ENCODE measurements around the gene OSBPL2. TPM values are rescaled to one million over a fixed set of nuclear protein-coding genes. Genes with fewer than 3 reads are reported as not detected.

The OSBPL2 gene
- total and polyA plus RNA-seq, 2 donors (not counting 1 experiment from before 2014, with no cell fraction given) = 13.3 to 27.9 TPM

DNA sequence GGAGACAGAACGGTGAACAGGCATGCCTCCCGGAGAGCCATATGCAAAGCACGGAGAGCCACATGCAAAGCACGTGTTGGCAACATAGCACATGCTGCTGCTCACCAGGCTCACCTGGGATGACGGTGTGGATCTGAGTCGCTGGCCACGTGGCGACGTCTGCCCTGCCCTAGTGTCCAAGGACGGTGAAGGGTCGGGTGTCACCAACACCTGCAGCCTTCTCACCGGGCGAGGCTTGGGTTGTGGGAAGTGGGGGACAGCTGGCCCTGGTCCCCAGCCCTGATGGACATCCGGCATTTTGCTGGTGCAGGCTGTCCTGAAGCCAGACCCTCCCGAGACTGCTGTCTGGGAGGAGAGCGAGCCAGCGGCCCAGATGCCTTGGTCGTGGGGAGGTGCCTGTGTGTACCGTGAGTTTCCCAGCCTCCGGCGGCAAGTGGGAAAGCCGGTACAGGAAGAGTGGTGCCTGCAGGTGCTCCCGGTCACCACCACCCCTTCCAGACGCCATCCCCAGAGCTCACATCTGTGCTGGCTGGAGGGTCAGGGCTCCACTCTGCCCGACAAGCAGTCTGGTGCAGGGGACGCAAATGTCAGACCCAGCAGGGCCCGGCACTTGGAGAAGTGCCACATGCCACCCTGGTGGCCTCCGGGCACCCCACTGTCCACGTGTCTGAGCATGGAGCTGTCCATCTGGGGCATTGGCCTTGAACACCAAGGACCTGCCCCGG lies 58.6 kb downstream of the OSBPL2 start:
- Histone ChIP-seq H4K20me1 (ENCODE audit: control insufficient read depth, extremely low read depth, insufficient read depth, low read length) (no peaks in the 10 kb centered on the region), H3K79me2 (ENCODE audit: control insufficient read depth, insufficient read depth, low read length) (no peaks in the 10 kb centered on the region)
- TF ChIP-seq, protein P1, sequence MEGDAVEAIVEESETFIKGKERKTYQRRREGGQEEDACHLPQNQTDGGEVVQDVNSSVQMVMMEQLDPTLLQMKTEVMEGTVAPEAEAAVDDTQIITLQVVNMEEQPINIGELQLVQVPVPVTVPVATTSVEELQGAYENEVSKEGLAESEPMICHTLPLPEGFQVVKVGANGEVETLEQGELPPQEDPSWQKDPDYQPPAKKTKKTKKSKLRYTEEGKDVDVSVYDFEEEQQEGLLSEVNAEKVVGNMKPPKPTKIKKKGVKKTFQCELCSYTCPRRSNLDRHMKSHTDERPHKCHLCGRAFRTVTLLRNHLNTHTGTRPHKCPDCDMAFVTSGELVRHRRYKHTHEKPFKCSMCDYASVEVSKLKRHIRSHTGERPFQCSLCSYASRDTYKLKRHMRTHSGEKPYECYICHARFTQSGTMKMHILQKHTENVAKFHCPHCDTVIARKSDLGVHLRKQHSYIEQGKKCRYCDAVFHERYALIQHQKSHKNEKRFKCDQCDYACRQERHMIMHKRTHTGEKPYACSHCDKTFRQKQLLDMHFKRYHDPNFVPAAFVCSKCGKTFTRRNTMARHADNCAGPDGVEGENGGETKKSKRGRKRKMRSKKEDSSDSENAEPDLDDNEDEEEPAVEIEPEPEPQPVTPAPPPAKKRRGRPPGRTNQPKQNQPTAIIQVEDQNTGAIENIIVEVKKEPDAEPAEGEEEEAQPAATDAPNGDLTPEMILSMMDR (conservative IDR thresholded peaks at IDR 0.05 in 1 of 2, IDR thresholded peaks at IDR 0.05 in 1 of 2; ENCODE audit: low read depth in 1 of 2, low read length in 2 of 2) = no peak
- TF ChIP-seq EZH2 (IDR thresholded peaks at IDR 0.05; ENCODE audit: low read length, missing control alignments) = no peak

DNA sequence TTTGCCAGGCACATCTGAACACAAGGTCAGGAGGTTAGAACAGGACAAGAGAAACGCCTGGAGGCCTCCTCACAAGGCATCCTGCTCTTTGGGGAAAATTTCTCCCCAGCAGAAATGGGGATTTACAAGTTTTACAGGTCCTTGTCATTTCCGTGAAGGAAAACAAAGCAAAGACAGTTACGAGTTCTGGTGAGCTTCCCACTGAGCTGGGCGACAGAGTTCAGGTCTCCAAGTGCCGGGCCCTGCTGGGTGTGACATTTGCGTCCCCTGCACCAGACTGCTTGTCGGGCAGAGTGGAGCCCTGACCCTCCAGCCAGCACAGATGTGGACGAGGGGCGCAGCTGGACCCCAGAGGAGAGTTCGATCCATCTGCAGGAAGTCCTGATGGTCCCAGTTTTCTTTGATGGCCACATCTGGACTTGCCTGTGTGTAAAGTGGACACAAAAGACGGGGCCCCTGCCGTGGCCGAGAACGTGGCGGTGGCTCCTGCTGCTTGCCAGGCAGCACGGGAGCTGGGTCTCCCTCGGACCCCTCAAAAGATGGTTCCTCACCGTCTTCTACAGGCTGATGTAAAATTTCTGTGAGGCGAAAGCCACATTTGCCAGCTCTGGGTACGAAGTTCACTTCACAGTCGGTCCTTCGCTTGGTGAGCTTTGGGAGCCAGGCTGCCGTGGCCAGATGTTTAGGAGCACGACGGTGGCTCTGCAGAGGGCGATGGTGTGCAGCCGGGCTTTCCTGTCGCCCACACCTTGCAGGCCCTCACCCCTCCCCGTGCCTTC lies 59.3 kb downstream of the OSBPL2 start:
- Histone ChIP-seq H4K20me1 (ENCODE audit: control insufficient read depth, extremely low read depth, insufficient read depth, low read length) (no peaks in the 10 kb centered on the region), H3K27ac (ENCODE audit: insufficient read depth, low read length) (no peak overlapping the region), H3K27me3 (ENCODE audit: control insufficient read depth, insufficient read depth, low read length) (no peaks in the 10 kb centered on the region), H3K4me3 (replicated peaks in 1 of 4; ENCODE audit: control extremely low read depth in 1 of 4, insufficient read depth in 1 of 4, low read depth in 3 of 4, low read length in 4 of 4) (no peak overlapping the region), H3K9ac (ENCODE audit: insufficient read depth, low read length) (no peak overlapping the region), H3K79me2 (ENCODE audit: control insufficient read depth, insufficient read depth, low read length) (no peaks in the 10 kb centered on the region), H3K4me1 (ENCODE audit: control insufficient read depth, extremely low read depth, insufficient read depth, low read length) (no peaks in the 10 kb centered on the region), H3K36me3 (ENCODE audit: control insufficient read depth, insufficient read depth, low read length) (peaks cover 1% of the 10 kb centered on the region), H2AFZ (ENCODE audit: low read length) (no peak overlapping the region), H3K4me2 (ENCODE audit: extremely low read depth, insufficient read depth, low read length) (no peak overlapping the region), H3K9me3 (ENCODE audit: control insufficient read depth, insufficient read depth, low read depth, low read length) (no peaks in the 10 kb centered on the region)
- TF ChIP-seq, protein P1 (conservative IDR thresholded peaks at IDR 0.05 in 1 of 2, IDR thresholded peaks at IDR 0.05 in 1 of 2; ENCODE audit: low read depth in 1 of 2, low read length in 2 of 2) = no peak
- no peak for TF ChIP-seq EZH2 (IDR thresholded peaks at IDR 0.05; ENCODE audit: low read length, missing control alignments)
- no peak for DNase-seq (ENCODE audit: low read depth in 2 of 2)

More for the DNA sequence above, 58.6 kb downstream of the OSBPL2 start:
- no peak overlapping the region for H3K4me2 ChIP-seq (ENCODE audit: extremely low read depth, insufficient read depth, low read length)
- DNase-seq (ENCODE audit: low read depth in 2 of 2) = no peak
- no peak overlapping the region for H3K9ac ChIP-seq (ENCODE audit: insufficient read depth, low read length)
- no peaks in the 10 kb centered on the region for H3K27me3 ChIP-seq (ENCODE audit: control insufficient read depth, insufficient read depth, low read length)
- H3K36me3 ChIP-seq (ENCODE audit: control insufficient read depth, insufficient read depth, low read length) = peaks cover 1% of the 10 kb centered on the region
- H3K4me1 ChIP-seq (ENCODE audit: control insufficient read depth, extremely low read depth, insufficient read depth, low read length) = no peaks in the 10 kb centered on the region
- no peak overlapping the region for H2AFZ ChIP-seq (ENCODE audit: low read length)
- no peak overlapping the region for H3K27ac ChIP-seq (ENCODE audit: insufficient read depth, low read length)
- H3K4me3 ChIP-seq (replicated peaks in 1 of 4; ENCODE audit: control extremely low read depth in 1 of 4, insufficient read depth in 1 of 4, low read depth in 3 of 4, low read length in 4 of 4) = no peak overlapping the region
- H3K9me3 ChIP-seq (ENCODE audit: control insufficient read depth, insufficient read depth, low read depth, low read length) = no peaks in the 10 kb centered on the region

DNA sequence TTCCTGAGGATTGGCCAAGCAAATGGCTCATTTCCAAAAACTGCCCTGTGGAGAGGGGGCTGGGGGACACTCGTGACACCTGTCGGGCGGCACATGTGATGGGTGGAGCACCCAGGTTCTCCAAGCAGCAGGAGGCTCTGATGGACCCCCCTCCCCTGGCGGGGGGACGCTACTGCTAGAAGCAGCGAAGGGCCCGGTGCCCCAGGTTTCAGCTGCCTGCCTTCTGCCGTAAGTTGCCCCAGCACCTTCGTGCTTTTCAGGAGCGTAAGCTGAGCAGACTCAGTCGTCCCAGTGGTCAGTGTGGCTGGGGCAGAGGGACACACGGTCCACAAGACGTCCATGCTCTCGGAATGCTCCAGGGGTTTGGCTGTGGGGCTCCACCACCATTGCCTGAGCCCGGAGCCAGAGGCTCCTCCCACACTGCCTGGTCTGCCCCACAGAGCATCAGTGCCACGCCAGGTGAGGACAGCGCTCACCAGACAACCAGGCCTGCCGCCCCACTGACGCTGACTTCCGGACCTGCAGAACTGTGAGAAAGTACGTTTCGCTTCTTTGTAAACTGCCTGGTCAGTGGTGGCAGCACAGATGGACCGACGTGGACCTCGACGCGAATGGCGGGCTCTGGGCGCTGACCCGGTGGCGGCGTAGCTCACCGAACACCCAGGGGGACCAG lies 60.4 kb downstream of the OSBPL2 start:
- H3K4me1 ChIP-seq (ENCODE audit: control insufficient read depth, extremely low read depth, insufficient read depth, low read length) = no peaks in the 10 kb centered on the region
- H3K4me2 ChIP-seq (ENCODE audit: extremely low read depth, insufficient read depth, low read length) = no peak overlapping the region
- H3K4me3 ChIP-seq (replicated peaks in 1 of 4; ENCODE audit: control extremely low read depth in 1 of 4, insufficient read depth in 1 of 4, low read depth in 3 of 4, low read length in 4 of 4) = no peak overlapping the region
- no peaks in the 10 kb centered on the region for H3K9me3 ChIP-seq (ENCODE audit: control insufficient read depth, insufficient read depth, low read depth, low read length)
- H2AFZ ChIP-seq (ENCODE audit: low read length) = no peak overlapping the region
- H3K9ac ChIP-seq (ENCODE audit: insufficient read depth, low read length) = no peak overlapping the region
- peaks cover 7% of the 10 kb centered on the region for H3K79me2 ChIP-seq (ENCODE audit: control insufficient read depth, insufficient read depth, low read length)
- H3K27ac ChIP-seq (ENCODE audit: insufficient read depth, low read length) = no peak overlapping the region
- TF ChIP-seq, protein P1 (conservative IDR thresholded peaks at IDR 0.05 in 1 of 2, IDR thresholded peaks at IDR 0.05 in 1 of 2; ENCODE audit: low read depth in 1 of 2, low read length in 2 of 2) = no peak
- TF ChIP-seq EZH2 (IDR thresholded peaks at IDR 0.05; ENCODE audit: low read length, missing control alignments) = no peak
- H4K20me1 ChIP-seq (ENCODE audit: control insufficient read depth, extremely low read depth, insufficient read depth, low read length) = no peaks in the 10 kb centered on the region
- DNase-seq (ENCODE audit: low read depth in 2 of 2) = no peak
- peaks cover 1% of the 10 kb centered on the region for H3K36me3 ChIP-seq (ENCODE audit: control insufficient read depth, insufficient read depth, low read length)
- no peaks in the 10 kb centered on the region for H3K27me3 ChIP-seq (ENCODE audit: control insufficient read depth, insufficient read depth, low read length)
